Gastrocnemius medialis (tissue), 4 donors: ENCODE data around the gene PKP2. TPM values are rescaled to one million over a fixed set of nuclear protein-coding genes. Genes with fewer than 3 reads are reported as not detected.

ENCODE experiments used
- ATAC-seq, 2 donors: fragments of 150-250 bp; one replicate each; pipeline ENCODE4 v1.9.1; 2016
- DNase-seq, 2 donors: peaks; one replicate each; pipeline ENCODE4 v3.0.0-alpha.2; 2019
- H3K27ac ChIP-seq, 4 donors: fragments of 200-600 bp; sonication (generic); 1 replicate in 1 of 4; 2 replicates in 3 of 4; pipeline ENCODE4 v1.5.1; 2016 to 2018; ENCODE audit warnings: mild to moderate bottlenecking in 2 of 4, moderate library complexity in 1 of 4
- H3K27me3 ChIP-seq, 3 donors: fragments of 200-600 bp; sonication (generic) in 2 of 3; 1 replicate in 1 of 3; 2 replicates in 2 of 3; pipeline versions ENCODE4 v1.5.1 to v1.6.0; 2016 to 2019; ENCODE audit warnings: mild to moderate bottlenecking in 1 of 3, moderate library complexity in 1 of 3
- H3K36me3 ChIP-seq, 2 donors: fragments of 200-600 bp; sonication (generic) in 1 of 2; one replicate each; pipeline ENCODE4 v1.5.1; 2017 to 2018
- H3K4me1 ChIP-seq, 2 donors: fragments of 200-600 bp; sonication (generic) in 1 of 2; one replicate each; pipeline ENCODE4 v1.5.1; 2016 to 2017; ENCODE audit warnings: mild to moderate bottlenecking in 2 of 2
- H3K4me3 ChIP-seq, 4 donors: fragments of 200-600 bp; sonication (generic) in 3 of 4; 1 replicate in 1 of 4; 2 replicates in 3 of 4; pipeline ENCODE4 v1.5.1; 2016 to 2019; ENCODE audit warnings: mild to moderate bottlenecking in 2 of 4
- H3K9me3 ChIP-seq, 3 donors: fragments of 200-600 bp; sonication (generic) in 2 of 3; 1 replicate in 1 of 3; 2 replicates in 2 of 3; pipeline ENCODE4 v1.5.1; 2016 to 2019
- CTCF ChIP-seq, 5 experiments: fragments of 450-650 bp in 3 of 5; fragments of 200-600 bp in 2 of 5; sonication (generic) in 2 of 5; IDR thresholded peaks in 4 of 5; conservative IDR thresholded peaks in 1 of 5; 1 replicate in 4 of 5; 2 replicates in 1 of 5; pipeline ENCODE4 v1.5.1; 2016 to 2019; ENCODE audit warnings: antibody characterized with exemption in 5 of 5, mild to moderate bottlenecking in 3 of 5, moderate library complexity in 3 of 5
- POLR2A ChIP-seq, 2 donors: fragments of 450-650 bp; IDR thresholded peaks; one replicate each; pipeline ENCODE4 v1.6.1; 2017; ENCODE audit warnings: antibody characterized with exemption in 2 of 2, mild to moderate bottlenecking in 2 of 2, moderate library complexity in 2 of 2
- in situ Hi-C, 4 donors: fragments of 200-750 bp; cut with MboI; loops; one replicate each; pipeline versions ENCODE4 v1.15.0 to v1.8.0; 2017; ENCODE audit warnings: low sequenced_read_pairs in 4 of 4
- intact Hi-C: fragments of 100-400 bp; cut with DNase I; formaldehyde crosslinking; loops from one replicate; pipeline ENCODE4 v1.15.1; 2023; ENCODE audit warnings: low total_unique reads
- total RNA-seq, 4 donors: library from RNA; depleted of rRNA; stranded (reverse); fragments of >200 nt; gene quantifications; one replicate each; pipeline versions ENCODE4 v1.1.0 to v1.2.3, GENCODE V29; 2016

Gene PKP2
- total RNA-seq, 4 donors from 2014 or later = 3.5 to 7.2 (median 4.1) TPM

GRCh38 chr12:32755654-32756475, 140.7 kb downstream of the PKP2 start, which contains the start of gene YARS2:
TSS of gene YARS2 (minus strand) at chr12:32755897. CDS start at chr12:32755874, 23 bp downstream.
- peaks cover 12 to 15% of the 10 kb centered on the region in 2 donors for H3K4me1 ChIP-seq
- peak; percentile 99 to 100 for ATAC-seq
- intact Hi-C loops (loop anchor here (1.0 to 5.0 kb wide), 4 partner anchors 77 to 1266 kb away; partner anchors contain the start of genes ALG10 and DNM1L), in situ Hi-C loops (loop anchor here (5.0 to 25.0 kb wide), 2 partner anchors 1266 to 1456 kb away; partner anchors contain the start of gene ALG10 (in 3 of the 4))
- TF ChIP-seq POLR2A (IDR thresholded peaks at IDR 0.05) = peak in 1 of 2 donors; percentile 35
- peak; percentile 74 to 92 (median 79) for TF ChIP-seq CTCF (IDR thresholded peaks at IDR 0.05 in 4 of 5, conservative IDR thresholded peaks at IDR 0.05 in 1 of 5)
- DNase-seq = peak; percentile 95 to 96
- peak within 1 kb of the TSS; percentile 81 to 88 (median 84) for H3K27ac ChIP-seq
- H3K27me3 ChIP-seq = no peaks in the 10 kb centered on the region
- peaks cover 0 to 26% of the 10 kb centered on the region in 2 donors for H3K36me3 ChIP-seq
- peak within 1 kb of the TSS; percentile 80 to 100 (median 96) for H3K4me3 ChIP-seq
- H3K9me3 ChIP-seq = no peaks in the 10 kb centered on the region

- Histone ChIP-seq H3K4me1 (peaks cover 12 to 15% of the 10 kb centered on the region in 2 donors), H3K27ac (peak overlapping the region; percentile 81 to 88 (median 84)), H3K4me3 (peak overlapping the region; percentile 80 to 100 (median 96)), H3K36me3 (peaks cover 0 to 33% of the 10 kb centered on the region in 2 donors), H3K9me3 (no peaks in the 10 kb centered on the region), H3K27me3 (no peaks in the 10 kb centered on the region)
- TF ChIP-seq POLR2A (IDR thresholded peaks at IDR 0.05) = no peak
- TF ChIP-seq CTCF (IDR thresholded peaks at IDR 0.05 in 4 of 5, conservative IDR thresholded peaks at IDR 0.05 in 1 of 5) = peak; percentile 57 to 78 (median 70)
- in situ Hi-C loops = loop anchor here (5.0 to 25.0 kb wide), 2 partner anchors 1267 to 1457 kb away; partner anchors contain the start of gene ALG10 (in 3 of the 4)
- intact Hi-C loops = loop anchor here (2.0 to 5.0 kb wide), 3 partner anchors 76 to 298 kb away; partner anchors contain the start of gene DNM1L
- ATAC-seq (peak; percentile 46 to 68), DNase-seq (peak; percentile 41 to 70)
Observed at GRCh38 chr12:32755051-32755653, 141.4 kb downstream of the PKP2 start.

- in situ Hi-C loops = loop anchor here in 2 of 4 donors (25.0 kb wide), 1 partner anchor 1458 kb away; no protein-coding TSS in a partner anchor
- Histone ChIP-seq H3K27ac (peak overlapping the region in 3 of 4 donors; percentile 81 to 86 (median 81)), H3K4me3 (peak overlapping the region in 3 of 4 donors; percentile 80 to 100 (median 95)), H3K27me3 (no peaks in the 10 kb centered on the region), H3K4me1 (peaks cover 12 to 15% of the 10 kb centered on the region in 2 donors), H3K36me3 (peaks cover 2 to 43% of the 10 kb centered on the region in 2 donors), H3K9me3 (no peaks in the 10 kb centered on the region)
- no peak for DNase-seq
- TF ChIP-seq CTCF (IDR thresholded peaks at IDR 0.05 in 4 of 5, conservative IDR thresholded peaks at IDR 0.05 in 1 of 5) (no peak), POLR2A (IDR thresholded peaks at IDR 0.05) (no peak)
- intact Hi-C loops = loop anchor here (2.0 kb wide), 2 partner anchors 75 to 297 kb away; partner anchors contain the start of gene DNM1L
- ATAC-seq = no peak
Observed at GRCh38 chr12:32754111-32754510, 142.5 kb downstream of the PKP2 start.

- intact Hi-C loops (loop anchor here (2.0 kb wide), 2 partner anchors 75 to 297 kb away; partner anchors contain the start of gene DNM1L), in situ Hi-C loops (loop anchor here in 2 of 4 donors (25.0 kb wide), 1 partner anchor 1459 kb away; no protein-coding TSS in a partner anchor)
- Histone ChIP-seq H3K27me3 (no peaks in the 10 kb centered on the region), H3K9me3 (no peaks in the 10 kb centered on the region), H3K4me1 (peaks cover 12 to 15% of the 10 kb centered on the region in 2 donors), H3K36me3 (peaks cover 2 to 49% of the 10 kb centered on the region in 2 donors), H3K27ac (no peak overlapping the region), H3K4me3 (no peak overlapping the region)
- no peak for TF ChIP-seq CTCF (IDR thresholded peaks at IDR 0.05 in 4 of 5, conservative IDR thresholded peaks at IDR 0.05 in 1 of 5)
- no peak for TF ChIP-seq POLR2A (IDR thresholded peaks at IDR 0.05)
- no peak for ATAC-seq
- no peak for DNase-seq
Observed at GRCh38 chr12:32753605-32754004, 143.0 kb downstream of the PKP2 start.
